ENCODE data around the gene PHKG2. TPM values are rescaled to one million over a fixed set of nuclear protein-coding genes. Genes with fewer than 3 reads are reported as not detected.

PHKG2 gene
- total RNA-seq, 4 donors from 2014 or later = 25.2 to 34.0 (median 29.4) TPM

DNA sequence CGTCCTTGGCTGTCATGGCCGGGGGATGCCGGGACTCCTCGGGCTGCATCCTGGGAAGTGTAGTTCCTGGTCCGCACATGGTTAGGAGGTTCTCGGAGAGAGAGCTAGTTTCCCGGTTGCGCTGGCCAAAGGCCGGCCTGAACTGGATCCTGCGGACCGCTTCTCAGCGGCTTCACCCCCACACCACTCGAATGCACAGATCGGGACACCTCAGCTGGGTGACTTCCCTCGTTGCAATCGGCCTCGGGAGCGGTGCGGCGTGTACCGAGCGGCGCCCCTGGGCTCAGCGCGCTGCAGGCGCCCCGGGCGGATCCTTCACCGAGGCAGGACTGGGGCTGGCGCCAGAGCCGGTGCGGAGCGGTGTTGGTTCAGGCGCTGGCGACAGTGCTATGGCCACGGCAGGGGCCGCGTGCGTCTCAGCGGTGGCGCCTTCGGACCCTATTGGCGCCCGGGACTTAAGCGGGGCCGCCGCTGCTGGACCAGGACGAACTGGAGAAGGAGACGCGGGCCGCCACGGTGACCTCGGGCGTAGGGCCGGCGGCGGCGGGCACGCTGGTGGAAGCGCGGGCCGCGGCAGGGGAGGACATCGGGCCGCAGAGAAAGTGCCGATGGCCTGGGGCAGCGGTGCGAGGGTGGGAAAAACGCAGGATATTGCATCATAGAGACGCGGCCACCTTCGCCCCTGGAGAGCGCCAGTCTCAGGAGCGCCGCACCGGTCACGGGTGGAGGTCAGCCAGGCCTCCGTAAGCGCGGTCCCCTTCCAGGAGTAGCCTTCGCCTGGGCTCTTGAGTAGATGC lies 27.4 kb downstream of the PHKG2 start:
- DNase-seq (ENCODE audit: low spot score) (peak; percentile 54), ATAC-seq (ENCODE audit: low FRiP score) (peak; percentile 80)
- TF ChIP-seq, protein P1, sequence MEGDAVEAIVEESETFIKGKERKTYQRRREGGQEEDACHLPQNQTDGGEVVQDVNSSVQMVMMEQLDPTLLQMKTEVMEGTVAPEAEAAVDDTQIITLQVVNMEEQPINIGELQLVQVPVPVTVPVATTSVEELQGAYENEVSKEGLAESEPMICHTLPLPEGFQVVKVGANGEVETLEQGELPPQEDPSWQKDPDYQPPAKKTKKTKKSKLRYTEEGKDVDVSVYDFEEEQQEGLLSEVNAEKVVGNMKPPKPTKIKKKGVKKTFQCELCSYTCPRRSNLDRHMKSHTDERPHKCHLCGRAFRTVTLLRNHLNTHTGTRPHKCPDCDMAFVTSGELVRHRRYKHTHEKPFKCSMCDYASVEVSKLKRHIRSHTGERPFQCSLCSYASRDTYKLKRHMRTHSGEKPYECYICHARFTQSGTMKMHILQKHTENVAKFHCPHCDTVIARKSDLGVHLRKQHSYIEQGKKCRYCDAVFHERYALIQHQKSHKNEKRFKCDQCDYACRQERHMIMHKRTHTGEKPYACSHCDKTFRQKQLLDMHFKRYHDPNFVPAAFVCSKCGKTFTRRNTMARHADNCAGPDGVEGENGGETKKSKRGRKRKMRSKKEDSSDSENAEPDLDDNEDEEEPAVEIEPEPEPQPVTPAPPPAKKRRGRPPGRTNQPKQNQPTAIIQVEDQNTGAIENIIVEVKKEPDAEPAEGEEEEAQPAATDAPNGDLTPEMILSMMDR (IDR thresholded peaks at IDR 0.05) = no peak

DNA sequence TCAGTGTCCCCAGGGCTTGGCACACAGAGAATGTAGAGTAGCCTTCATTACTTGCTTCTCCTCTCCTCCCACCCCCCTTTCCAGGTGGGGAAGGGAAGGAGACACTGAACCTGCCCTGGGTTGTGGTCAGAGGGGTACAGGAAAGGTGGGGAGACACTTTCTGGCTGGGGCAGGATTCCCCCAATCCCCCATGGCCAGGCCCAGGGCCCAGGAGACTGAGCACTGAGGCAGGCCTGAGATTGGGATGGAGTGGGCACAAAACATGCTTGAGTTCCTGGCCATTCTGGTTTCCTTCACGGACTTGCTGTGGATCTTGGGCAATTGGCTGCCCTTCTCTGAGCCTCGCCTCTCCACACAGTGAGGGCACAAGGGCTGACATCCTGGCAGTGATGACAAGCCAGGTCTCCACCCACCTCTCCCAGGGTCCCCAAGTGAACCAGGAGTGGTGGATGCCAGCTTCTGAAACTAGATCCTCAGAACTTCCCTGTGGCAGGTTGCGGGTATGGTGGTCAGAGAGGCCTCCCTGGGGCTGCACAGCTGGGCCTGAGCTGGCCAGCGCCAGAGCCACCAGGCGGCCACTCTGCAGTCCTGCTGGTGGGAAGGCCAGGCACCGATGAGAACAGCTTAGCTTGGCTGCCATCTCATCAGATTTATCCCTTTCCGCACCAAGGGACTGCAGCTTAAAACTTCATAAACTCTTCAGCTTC lies 29.5 kb downstream of the PHKG2 start:
- no peak for DNase-seq (ENCODE audit: low spot score)
- TF ChIP-seq, protein P1 (IDR thresholded peaks at IDR 0.05) = no peak
- no peak for ATAC-seq (ENCODE audit: low FRiP score)

DNA sequence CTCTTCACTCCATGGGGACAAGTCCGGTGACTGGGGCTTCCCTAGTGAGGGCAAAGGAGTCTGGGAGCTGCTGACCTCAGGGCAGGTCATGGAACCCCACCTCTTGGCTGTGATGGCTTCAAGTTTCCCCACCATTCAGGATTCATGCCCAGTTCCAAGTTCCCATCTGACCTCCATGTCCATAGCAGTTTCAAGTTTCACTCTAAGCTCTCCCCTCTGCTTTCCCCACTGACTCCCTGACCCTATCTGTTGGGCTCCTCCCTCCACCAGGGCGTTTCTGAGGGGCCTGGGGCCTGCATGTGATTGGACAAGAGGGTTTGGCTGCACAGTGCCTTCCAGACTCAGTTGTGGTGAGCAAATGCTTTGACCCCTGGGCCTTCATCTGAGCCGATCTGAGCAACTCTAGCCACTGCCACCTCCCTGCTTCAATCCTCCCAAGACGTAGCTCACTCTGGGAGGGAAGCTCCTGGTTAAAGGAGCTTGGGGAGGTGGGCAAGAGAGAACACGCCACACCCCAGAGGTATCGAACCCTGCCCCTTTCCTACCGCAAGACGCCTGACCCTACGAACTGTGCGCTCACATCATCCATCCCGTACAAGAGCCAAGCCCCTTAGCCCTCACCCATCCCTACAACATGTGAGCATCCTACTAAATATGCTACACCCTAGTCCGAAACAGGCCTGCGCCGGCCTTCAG lies 30.5 kb downstream of the PHKG2 start:
- ATAC-seq (ENCODE audit: low FRiP score) (no peak), DNase-seq (ENCODE audit: low spot score) (no peak)
- TF ChIP-seq, protein P1 (IDR thresholded peaks at IDR 0.05) = no peak

DNA sequence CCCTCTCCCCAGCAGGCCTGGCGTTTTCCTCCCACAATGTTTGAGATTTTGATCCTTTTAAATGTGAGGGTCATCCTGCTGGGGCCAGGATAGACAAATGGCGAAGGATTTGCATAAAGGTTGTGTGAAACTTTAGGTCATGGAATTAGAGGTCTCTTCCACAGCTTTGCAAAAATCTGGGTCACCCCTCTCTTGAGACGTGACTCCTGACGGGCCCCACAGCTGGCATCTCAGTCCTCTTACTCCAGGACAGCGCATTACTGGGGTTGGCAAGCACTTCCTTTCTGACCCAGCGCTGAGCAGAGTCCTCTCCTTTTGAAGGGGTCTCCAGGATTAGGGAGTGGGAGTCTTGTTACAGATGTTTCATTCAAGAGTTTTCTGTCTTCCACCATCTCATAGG lies 31.4 kb downstream of the PHKG2 start:
- ATAC-seq (ENCODE audit: low FRiP score) = no peak

DNA sequence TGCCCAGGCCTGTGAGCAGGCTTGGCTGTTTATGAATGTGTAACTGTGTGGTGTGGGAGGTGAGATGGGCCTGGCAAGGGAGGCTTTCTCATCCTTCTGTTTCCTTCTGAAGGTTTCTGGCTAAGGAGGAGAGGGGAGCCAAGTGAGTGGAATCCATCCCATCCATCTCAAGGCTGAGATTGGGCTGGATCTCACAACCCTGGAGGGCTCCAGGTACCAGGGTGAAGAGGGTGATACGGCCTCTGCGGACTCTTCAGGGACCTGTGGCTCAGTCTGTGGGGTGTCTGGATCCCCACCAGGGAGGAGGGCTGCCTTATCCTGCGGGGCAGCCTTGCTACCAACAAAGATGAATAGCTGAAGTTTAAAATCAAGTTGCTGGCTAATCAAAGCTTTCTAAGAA lies 31.8 kb downstream of the PHKG2 start:
- DNase-seq (ENCODE audit: low spot score) = no peak
- ATAC-seq (ENCODE audit: low FRiP score) = no peak
- TF ChIP-seq, protein P1 (IDR thresholded peaks at IDR 0.05) = no peak

More for the DNA sequence above, 31.4 kb downstream of the PHKG2 start:
- DNase-seq (ENCODE audit: low spot score) = no peak
- TF ChIP-seq, protein P1 (IDR thresholded peaks at IDR 0.05) = no peak

DNA sequence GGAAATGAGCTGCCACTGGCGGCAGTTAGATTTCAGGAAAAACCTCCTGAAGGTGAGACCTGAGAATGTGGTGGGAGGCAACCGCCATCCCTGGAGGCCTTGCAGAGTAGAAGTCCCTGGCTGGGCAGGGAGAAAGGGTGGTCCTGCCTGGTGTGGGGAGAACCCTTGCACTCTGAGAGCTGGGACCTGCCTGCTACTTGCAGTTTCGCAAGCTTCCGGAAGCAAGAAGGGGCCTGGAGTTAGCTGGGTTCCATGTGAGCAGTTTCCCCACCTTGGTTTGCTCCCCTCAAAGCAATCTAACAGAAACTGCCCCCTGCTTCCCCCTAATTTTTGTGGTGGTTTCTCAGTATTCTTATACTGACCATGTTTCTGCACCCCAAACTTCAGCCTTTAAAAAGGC lies 32.3 kb downstream of the PHKG2 start:
- TF ChIP-seq, protein P1 (IDR thresholded peaks at IDR 0.05) = no peak
- ATAC-seq (ENCODE audit: low FRiP score) (no peak), DNase-seq (ENCODE audit: low spot score) (no peak)

All from omental fat pad (tissue), 4 donors.